Ovary (tissue), 9 donors: ENCODE measurements around the gene RTL3. TPM values are rescaled to one million over a fixed set of nuclear protein-coding genes. Genes with fewer than 3 reads are reported as not detected.

Experiments used
- DNase-seq, 5 donors: peaks; one replicate each; pipeline ENCODE4 v3.0.0-alpha.2; 2019 to 2020
- H3K27ac ChIP-seq, 2 donors: fragments of 200-600 bp; one replicate each; pipeline versions ENCODE4 v1.5.1 to v1.8.0; 2019 to 2022
- H3K27me3 ChIP-seq: fragments of 200-600 bp; one replicate; pipeline ENCODE4 v1.8.0; 2022
- H3K36me3 ChIP-seq: fragments of 200-600 bp; sonication (generic); one replicate; pipeline ENCODE4 v1.5.1; 2019
- H3K4me1 ChIP-seq: one replicate; pipeline ENCODE4 v1.8.1; 2013; ENCODE audit warnings: mild to moderate bottlenecking, moderate library complexity; ENCODE audit not compliant: insufficient read depth
- H3K4me3 ChIP-seq: fragments of 200-600 bp; sonication (generic); one replicate; pipeline ENCODE4 v1.5.1; 2017
- H3K9me3 ChIP-seq, 2 donors: fragments of 200-600 bp in 1 of 2; sonication (generic) in 1 of 2; one replicate each; pipeline versions ENCODE4 v1.5.1 to v1.8.1; 2013 to 2019; ENCODE audit warnings: mild to moderate bottlenecking in 1 of 2, moderate library complexity in 1 of 2
- EP300 ChIP-seq: sonication (generic); formaldehyde crosslinking; IDR thresholded peaks from one replicate; pipeline ENCODE4 v1.6.1; 2017; ENCODE audit warnings: antibody characterized with exemption
- POLR2A ChIP-seq: fragments of 450-650 bp; IDR thresholded peaks from one replicate; pipeline ENCODE4 v1.6.1; 2017; ENCODE audit warnings: antibody characterized with exemption, mild to moderate bottlenecking, moderate library complexity
- WGBS, 3 donors: extraction: QIAGEN DNeasy Blood & Tissue Kit in 1 of 3; methylation state at CpG; one replicate each; pipeline versions ENCODE4 v1.1.5 to v1.1.7; 2013 to 2017; 5-methylcytosine and 5-hydroxymethylcytosine counted together
- intact Hi-C, 4 donors: fragments of 100-400 bp; cut with DNase I; formaldehyde crosslinking; loops; one replicate each; pipeline versions ENCODE4 v1.11.0 to v1.15.1; 2022 to 2023
- polyA plus RNA-seq, 2 donors: library from polyadenylated mRNA; stranded (reverse); fragments of 200-250 nt in 1 of 2; fragments of 350-450 nt in 1 of 2; fragmentation: Illumina TruSeq in 1 of 2; extraction: RNeasy Lipid Tissue Mini Kit (QIAGEN cat#74804) in 1 of 2; gene quantifications; one replicate each; pipeline ENCODE4 v1.2.3, GENCODE V29; 2013 to 2014
- total RNA-seq, 7 donors: library from RNA; depleted of rRNA in 2 of 7; stranded (reverse); fragments of >200 nt in 2 of 7; fragmentation: NEBNext Ultra II Directional in 3 of 7; extraction: Animal tissue kit (Norgen Biotek cat#: 25700) in 3 of 7; gene quantifications; one replicate each; pipeline versions ENCODE4 v1.1.0 to v1.2.4, GENCODE V29; 2016 to 2023
- TF ChIP-seq, protein P1 (sequence below), 3 donors: fragments of 450-650 bp in 2 of 3; fragments of 200-600 bp in 1 of 3; IDR thresholded peaks; one replicate each; pipeline versions ENCODE4 v1.5.1 to v1.8.0; 2016 to 2022; ENCODE audit warnings: antibody characterized with exemption in 3 of 3, mild to moderate bottlenecking in 1 of 3
- donor health status: DM: no; HTN: no; CAD: no; lungs with moderate emphysema.
- donor health status: DM: no; HTN: no; CAD: no.
- donor health status: Bipolar disorder and iron deficiency.
- donor health status: DM: yes; HTN: yes; CAD: no.
- donor health status: DM: no; HTN: no; CAD: no.
- donor health status: DM: yes; HTN: yes; CAD: no.

Gene RTL3
- total and polyA plus RNA-seq, 9 donors, result 0.02 to 0.53 (median 0.17) TPM; not detected in 5

GRCh38 chrX:78661836-78662235 is 2.7 kb upstream of the RTL3 start:
- DNase-seq, result no peak
- TF ChIP-seq, protein P1, sequence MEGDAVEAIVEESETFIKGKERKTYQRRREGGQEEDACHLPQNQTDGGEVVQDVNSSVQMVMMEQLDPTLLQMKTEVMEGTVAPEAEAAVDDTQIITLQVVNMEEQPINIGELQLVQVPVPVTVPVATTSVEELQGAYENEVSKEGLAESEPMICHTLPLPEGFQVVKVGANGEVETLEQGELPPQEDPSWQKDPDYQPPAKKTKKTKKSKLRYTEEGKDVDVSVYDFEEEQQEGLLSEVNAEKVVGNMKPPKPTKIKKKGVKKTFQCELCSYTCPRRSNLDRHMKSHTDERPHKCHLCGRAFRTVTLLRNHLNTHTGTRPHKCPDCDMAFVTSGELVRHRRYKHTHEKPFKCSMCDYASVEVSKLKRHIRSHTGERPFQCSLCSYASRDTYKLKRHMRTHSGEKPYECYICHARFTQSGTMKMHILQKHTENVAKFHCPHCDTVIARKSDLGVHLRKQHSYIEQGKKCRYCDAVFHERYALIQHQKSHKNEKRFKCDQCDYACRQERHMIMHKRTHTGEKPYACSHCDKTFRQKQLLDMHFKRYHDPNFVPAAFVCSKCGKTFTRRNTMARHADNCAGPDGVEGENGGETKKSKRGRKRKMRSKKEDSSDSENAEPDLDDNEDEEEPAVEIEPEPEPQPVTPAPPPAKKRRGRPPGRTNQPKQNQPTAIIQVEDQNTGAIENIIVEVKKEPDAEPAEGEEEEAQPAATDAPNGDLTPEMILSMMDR (IDR thresholded peaks at IDR 0.05), result no peak
- TF ChIP-seq POLR2A (no peak), EP300 (no peak)
- Histone ChIP-seq H3K27me3 (no peaks in the 10 kb centered on the region), H3K4me1 (no peaks in the 10 kb centered on the region), H3K4me3 (no peak overlapping the region), H3K36me3 (no peaks in the 10 kb centered on the region), H3K27ac (no peak overlapping the region), H3K9me3 (no peaks in the 10 kb centered on the region)
- intact Hi-C loops, result no loop called here
- 66 to 75% (median 71%) methylated on average over 3 of the region's 3 CpGs for WGBS, 3 donors

GRCh38 chrX:78659955-78660354 is 827 bp upstream of the RTL3 start:
- Histone ChIP-seq H3K4me3 (no peak overlapping the region), H3K27ac (no peak overlapping the region), H3K36me3 (no peaks in the 10 kb centered on the region), H3K9me3 (no peaks in the 10 kb centered on the region), H3K27me3 (no peaks in the 10 kb centered on the region), H3K4me1 (no peaks in the 10 kb centered on the region)
- intact Hi-C loops, result no loop called here
- TF ChIP-seq EP300, result no peak
- TF ChIP-seq, protein P1 (IDR thresholded peaks at IDR 0.05), result no peak
- no peak for TF ChIP-seq POLR2A
- no peak for DNase-seq
- 25 to 39% (median 38%) methylated on average over 2 of the region's 2 CpGs for WGBS, 3 donors

GRCh38 chrX:78658414-78658813 is 714 bp downstream of the RTL3 start:
- intact Hi-C loops, result no loop called here
- no peaks in the 10 kb centered on the region for H3K4me1 ChIP-seq
- TF ChIP-seq, protein P1 (IDR thresholded peaks at IDR 0.05), result no peak
- TF ChIP-seq POLR2A, result no peak
- TF ChIP-seq EP300, result no peak

DNA sequence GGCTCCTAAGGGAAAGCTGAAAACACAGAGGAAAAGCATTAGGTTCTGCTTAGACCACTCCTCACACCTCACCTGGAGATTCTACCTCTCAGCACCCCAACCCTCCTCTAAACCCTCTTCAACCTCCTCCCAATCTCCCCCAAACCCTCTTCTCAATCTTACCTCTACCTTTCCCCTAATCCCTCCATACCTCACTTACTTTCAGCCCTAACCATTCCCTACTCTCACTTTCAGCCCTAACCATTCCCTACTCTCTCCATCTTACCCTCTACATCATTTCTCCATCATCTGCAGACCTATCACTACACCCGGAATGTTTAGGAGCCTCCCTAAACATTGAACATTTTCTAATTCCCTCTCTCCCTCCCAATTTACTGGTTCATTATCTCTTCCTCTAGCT is 3.5 kb downstream of the RTL3 start:
- Histone ChIP-seq H3K9me3 (no peaks in the 10 kb centered on the region), H3K36me3 (no peaks in the 10 kb centered on the region), H3K27ac (no peak overlapping the region), H3K27me3 (no peaks in the 10 kb centered on the region), H3K4me1 (no peaks in the 10 kb centered on the region), H3K4me3 (no peak overlapping the region)
- WGBS, 3 donors, result 40 to 58% (median 53%) methylated on average over 1 of the region's 1 CpG
- intact Hi-C loops, result no loop called here
- TF ChIP-seq EP300 (no peak), POLR2A (no peak)
- TF ChIP-seq, protein P1 (IDR thresholded peaks at IDR 0.05), result no peak
- DNase-seq, result no peak

More at GRCh38 chrX:78658414-78658813, 714 bp downstream of the RTL3 start:
- Histone ChIP-seq H3K9me3 (no peaks in the 10 kb centered on the region), H3K27ac (no peak overlapping the region), H3K36me3 (no peaks in the 10 kb centered on the region), H3K4me3 (no peak overlapping the region), H3K27me3 (no peaks in the 10 kb centered on the region)
- no peak for DNase-seq
- WGBS, 3 donors, result 74 to 83% (median 74%) methylated on average over 6 of the region's 6 CpGs
